ENCODE results near the gene SCG5.

SCG5 gene

GRCh38 chr15:32735989-32736700, 94.6 kb downstream of the SCG5 start:
- Histone ChIP-seq H4K12ac (ENCODE audit: low read depth, low read length) (no peak overlapping the region), H3K9ac (ENCODE audit: low read length) (no peak overlapping the region), H3K27me3 (ENCODE audit: insufficient read depth, low read length) (no peaks in the 10 kb centered on the region), H3K79me1 (ENCODE audit: low read length) (no peaks in the 10 kb centered on the region), H3K79me2 (ENCODE audit: control insufficient read depth, insufficient read depth, low read length, poor library complexity) (no peaks in the 10 kb centered on the region), H3K4me2 (ENCODE audit: low read length) (no peak overlapping the region), H4K8ac (ENCODE audit: low read depth, low read length) (no peak overlapping the region), H3K23ac (ENCODE audit: low read length) (no peak overlapping the region), H2BK12ac (ENCODE audit: low read length) (no peak overlapping the region), H3K9me3 (ENCODE audit: insufficient read depth, low read depth, low read length) (no peaks in the 10 kb centered on the region), H3K4me1 (ENCODE audit: control insufficient read depth in 1 of 2, insufficient read depth in 2 of 2, low read length in 2 of 2) (no peaks in the 10 kb centered on the region), H2BK5ac (ENCODE audit: low read depth, low read length, poor library complexity) (no peak overlapping the region), H3K14ac (ENCODE audit: low read length) (no peak overlapping the region), H3K4me3 (ENCODE audit: low read depth, low read length) (no peak overlapping the region), H4K91ac (ENCODE audit: low read depth, low read length) (no peak overlapping the region), H2BK120ac (ENCODE audit: insufficient read depth, low read length, poor library complexity) (no peak overlapping the region), H3K4ac (ENCODE audit: low read depth, low read length) (no peak overlapping the region), H3K18ac (ENCODE audit: low read length) (no peak overlapping the region), H3K36me3 (ENCODE audit: control insufficient read depth in 1 of 2, insufficient read depth in 2 of 2, low read length in 2 of 2) (no peaks in the 10 kb centered on the region), H2AFZ (ENCODE audit: insufficient read depth, low read length, poor library complexity) (no peak overlapping the region), H2AK5ac (ENCODE audit: low read length) (no peak overlapping the region), H3K27ac (ENCODE audit: low read depth, low read length) (no peak overlapping the region)
- WGBS (ENCODE audit: extremely low coverage, insufficient coverage, insufficient read length): no CpG with 5 or more reads among the region's 2 CpGs
- no peak for DNase-seq

GRCh38 chr15:32736701-32737061, 95.2 kb downstream of the SCG5 start:
- Histone ChIP-seq H3K18ac (ENCODE audit: low read length) (no peak overlapping the region), H4K91ac (ENCODE audit: low read depth, low read length) (no peak overlapping the region), H3K4ac (ENCODE audit: low read depth, low read length) (no peak overlapping the region), H3K14ac (ENCODE audit: low read length) (no peak overlapping the region), H3K9ac (ENCODE audit: low read length) (no peak overlapping the region), H3K27ac (ENCODE audit: low read depth, low read length) (no peak overlapping the region), H2BK5ac (ENCODE audit: low read depth, low read length, poor library complexity) (no peak overlapping the region), H3K9me3 (ENCODE audit: insufficient read depth, low read depth, low read length) (no peaks in the 10 kb centered on the region), H3K79me2 (ENCODE audit: control insufficient read depth, insufficient read depth, low read length, poor library complexity) (no peaks in the 10 kb centered on the region), H3K36me3 (ENCODE audit: control insufficient read depth in 1 of 2, insufficient read depth in 2 of 2, low read length in 2 of 2) (no peaks in the 10 kb centered on the region), H3K27me3 (ENCODE audit: insufficient read depth, low read length) (no peaks in the 10 kb centered on the region), H2BK120ac (ENCODE audit: insufficient read depth, low read length, poor library complexity) (no peak overlapping the region), H3K79me1 (ENCODE audit: low read length) (no peaks in the 10 kb centered on the region), H2BK12ac (ENCODE audit: low read length) (no peak overlapping the region), H3K23ac (ENCODE audit: low read length) (no peak overlapping the region), H3K4me2 (ENCODE audit: low read length) (no peak overlapping the region), H2AK5ac (ENCODE audit: low read length) (no peak overlapping the region), H3K4me1 (ENCODE audit: control insufficient read depth in 1 of 2, insufficient read depth in 2 of 2, low read length in 2 of 2) (no peaks in the 10 kb centered on the region), H2AFZ (ENCODE audit: insufficient read depth, low read length, poor library complexity) (no peak overlapping the region), H3K4me3 (ENCODE audit: low read depth, low read length) (no peak overlapping the region), H4K8ac (ENCODE audit: low read depth, low read length) (no peak overlapping the region), H4K12ac (ENCODE audit: low read depth, low read length) (no peak overlapping the region)
- WGBS (ENCODE audit: extremely low coverage, insufficient coverage, insufficient read length): no CpG with 5 or more reads among the region's 2 CpGs
- DNase-seq: no peak

- no peaks in the 10 kb centered on the region for H3K4me1 ChIP-seq (ENCODE audit: control insufficient read depth in 1 of 2, insufficient read depth in 2 of 2, low read length in 2 of 2)
- no peaks in the 10 kb centered on the region for H3K79me1 ChIP-seq (ENCODE audit: low read length)
- H3K36me3 ChIP-seq (ENCODE audit: control insufficient read depth in 1 of 2, insufficient read depth in 2 of 2, low read length in 2 of 2): no peaks in the 10 kb centered on the region
- H3K4me2 ChIP-seq (ENCODE audit: low read length): no peak overlapping the region
- H3K27ac ChIP-seq (ENCODE audit: low read depth, low read length): no peak overlapping the region
- no peak overlapping the region for H3K9ac ChIP-seq (ENCODE audit: low read length)
- H2BK5ac ChIP-seq (ENCODE audit: low read depth, low read length, poor library complexity): no peak overlapping the region
- H2AK5ac ChIP-seq (ENCODE audit: low read length): no peak overlapping the region
- H3K14ac ChIP-seq (ENCODE audit: low read length): no peak overlapping the region
- H3K18ac ChIP-seq (ENCODE audit: low read length): no peak overlapping the region
- no peak overlapping the region for H4K91ac ChIP-seq (ENCODE audit: low read depth, low read length)
- H3K4me3 ChIP-seq (ENCODE audit: low read depth, low read length): no peak overlapping the region
- H2AFZ ChIP-seq (ENCODE audit: insufficient read depth, low read length, poor library complexity): no peak overlapping the region
- no peak for DNase-seq
- no peaks in the 10 kb centered on the region for H3K9me3 ChIP-seq (ENCODE audit: insufficient read depth, low read depth, low read length)
- WGBS (ENCODE audit: extremely low coverage, insufficient coverage, insufficient read length): no CpG with 5 or more reads among the region's 4 CpGs
- H4K12ac ChIP-seq (ENCODE audit: low read depth, low read length): no peak overlapping the region
- H2BK12ac ChIP-seq (ENCODE audit: low read length): no peak overlapping the region
- no peak overlapping the region for H2BK120ac ChIP-seq (ENCODE audit: insufficient read depth, low read length, poor library complexity)
- no peaks in the 10 kb centered on the region for H3K79me2 ChIP-seq (ENCODE audit: control insufficient read depth, insufficient read depth, low read length, poor library complexity)
- no peak overlapping the region for H4K8ac ChIP-seq (ENCODE audit: low read depth, low read length)
- no peak overlapping the region for H3K4ac ChIP-seq (ENCODE audit: low read depth, low read length)
- no peaks in the 10 kb centered on the region for H3K27me3 ChIP-seq (ENCODE audit: insufficient read depth, low read length)
- H3K23ac ChIP-seq (ENCODE audit: low read length): no peak overlapping the region
Observed at GRCh38 chr15:32737304-32737703, 95.8 kb downstream of the SCG5 start.

GRCh38 chr15:32738666-32739065, 97.2 kb downstream of the SCG5 start:
- Histone ChIP-seq H2BK12ac (ENCODE audit: low read length) (no peak overlapping the region), H4K91ac (ENCODE audit: low read depth, low read length) (no peak overlapping the region), H2BK5ac (ENCODE audit: low read depth, low read length, poor library complexity) (no peak overlapping the region), H3K4me3 (ENCODE audit: low read depth, low read length) (no peak overlapping the region), H3K27me3 (ENCODE audit: insufficient read depth, low read length) (no peaks in the 10 kb centered on the region), H4K8ac (ENCODE audit: low read depth, low read length) (no peak overlapping the region), H2BK120ac (ENCODE audit: insufficient read depth, low read length, poor library complexity) (no peak overlapping the region), H3K4ac (ENCODE audit: low read depth, low read length) (no peak overlapping the region), H3K14ac (ENCODE audit: low read length) (no peak overlapping the region), H3K79me1 (ENCODE audit: low read length) (no peaks in the 10 kb centered on the region), H2AK5ac (ENCODE audit: low read length) (no peak overlapping the region), H2AFZ (ENCODE audit: insufficient read depth, low read length, poor library complexity) (no peak overlapping the region), H3K9ac (ENCODE audit: low read length) (no peak overlapping the region), H3K18ac (ENCODE audit: low read length) (no peak overlapping the region), H3K36me3 (ENCODE audit: control insufficient read depth in 1 of 2, insufficient read depth in 2 of 2, low read length in 2 of 2) (no peaks in the 10 kb centered on the region), H3K4me1 (ENCODE audit: control insufficient read depth in 1 of 2, insufficient read depth in 2 of 2, low read length in 2 of 2) (no peaks in the 10 kb centered on the region), H4K12ac (ENCODE audit: low read depth, low read length) (no peak overlapping the region), H3K27ac (ENCODE audit: low read depth, low read length) (no peak overlapping the region), H3K23ac (ENCODE audit: low read length) (no peak overlapping the region), H3K9me3 (ENCODE audit: insufficient read depth, low read depth, low read length) (no peaks in the 10 kb centered on the region), H3K79me2 (ENCODE audit: control insufficient read depth, insufficient read depth, low read length, poor library complexity) (no peaks in the 10 kb centered on the region), H3K4me2 (ENCODE audit: low read length) (no peak overlapping the region)
- WGBS (ENCODE audit: extremely low coverage, insufficient coverage, insufficient read length): no CpG with 5 or more reads among the region's 1 CpG
- no peak for DNase-seq
